Osteoblast (primary cell): ENCODE results near the gene BLVRB. TPM values are rescaled to one million over a fixed set of nuclear protein-coding genes. Genes with fewer than 3 reads are reported as not detected.

Experiments
- DNase-seq: peaks from one replicate; pipeline ENCODE4 v3.0.0; 2011; ENCODE audit warnings: low spot score, mixed read lengths; ENCODE audit not compliant: insufficient read length; ENCODE audit errors: missing footprints
- H2AFZ ChIP-seq: 2 replicates; pipeline ENCODE4 v1.6.0; 2011; ENCODE audit warnings: mild to moderate bottlenecking, low read length
- H3K27ac ChIP-seq: 2 replicates; pipeline ENCODE4 v1.5.1; 2011; ENCODE audit warnings: mild to moderate bottlenecking, low read depth, low read length, moderate library complexity
- H3K27me3 ChIP-seq: 2 replicates; pipeline ENCODE4 v1.6.0; 2012; ENCODE audit warnings: mild to moderate bottlenecking, control low read depth, inconsistent platforms, low read length, moderate library complexity; ENCODE audit not compliant: insufficient read depth
- H3K36me3 ChIP-seq: 2 replicates; pipeline ENCODE4 v1.5.1; 2011; ENCODE audit warnings: mild to moderate bottlenecking, low read length, control low read depth, moderate library complexity; ENCODE audit not compliant: insufficient read depth
- H3K4me1 ChIP-seq: 2 replicates; pipeline ENCODE4 v1.5.1; 2011; ENCODE audit warnings: mild to moderate bottlenecking, low read length, control low read depth, moderate library complexity; ENCODE audit not compliant: insufficient read depth
- H3K4me2 ChIP-seq: 2 replicates; pipeline ENCODE4 v1.6.0; 2011; ENCODE audit warnings: mild to moderate bottlenecking, low read length; ENCODE audit not compliant: insufficient read depth
- H3K4me3 ChIP-seq: fragments of 200-600 bp; sonication (generic); 3 replicates; pipeline ENCODE4 v1.5.1; 2012; ENCODE audit warnings: mild to moderate bottlenecking, low read length, inconsistent platforms; ENCODE audit not compliant: insufficient read depth
- H3K79me2 ChIP-seq: 2 replicates; pipeline ENCODE4 v1.6.0; 2012; ENCODE audit warnings: mild to moderate bottlenecking, low read length, control low read depth, inconsistent platforms; ENCODE audit not compliant: insufficient read depth
- H3K9me3 ChIP-seq: 2 replicates; pipeline ENCODE4 v1.5.1; 2011; ENCODE audit warnings: low read depth, low read length, control low read depth
- H4K20me1 ChIP-seq: 2 replicates; pipeline ENCODE4 v1.6.0; 2012; ENCODE audit warnings: mild to moderate bottlenecking, low read length, control low read depth; ENCODE audit not compliant: insufficient read depth
- total RNA-seq: library from RNA; depleted of rRNA; stranded (reverse); fragments of >200 nt; gene quantifications from 2 replicates; pipeline ENCODE4 v1.2.3, GENCODE V29; 2012
- TF ChIP-seq, protein P1 (sequence below): IDR thresholded peaks from 2 replicates; pipeline ENCODE4 v1.5.1; 2011; ENCODE audit warnings: mild to moderate bottlenecking, low read depth, low read length, moderate library complexity; ENCODE audit errors: extremely low read depth

The BLVRB gene
- total RNA-seq, 1 donor = 82.2 TPM

DNA sequence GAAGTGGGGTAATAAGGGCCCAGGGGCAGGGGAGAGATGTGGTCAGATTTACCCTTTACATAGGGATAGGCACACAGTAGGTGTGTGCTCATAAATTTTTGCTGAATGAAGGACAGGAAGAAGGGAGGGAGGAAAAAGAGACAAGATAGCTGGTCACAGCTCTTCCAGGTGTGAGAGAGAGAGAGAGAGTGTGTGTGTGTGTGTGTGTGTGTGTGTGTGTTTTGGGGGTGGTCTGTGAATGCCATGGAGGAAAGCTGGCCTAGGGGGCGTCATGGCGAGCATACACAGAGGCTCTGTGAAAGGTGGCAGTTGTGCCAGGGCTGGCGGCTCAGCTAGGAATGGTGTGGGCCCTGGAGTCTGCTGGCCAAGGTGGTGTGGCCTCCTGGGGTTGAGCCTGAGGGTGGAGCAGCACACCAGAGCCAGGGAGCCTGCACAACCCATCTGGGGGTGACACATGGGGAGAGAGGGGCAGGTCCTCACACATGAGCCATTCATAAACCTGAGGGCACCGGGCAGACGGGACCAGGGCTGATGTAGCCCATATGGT is 46.4 kb downstream of the BLVRB start:
- H2AFZ ChIP-seq = no peak overlapping the region
- TF ChIP-seq, protein P1, sequence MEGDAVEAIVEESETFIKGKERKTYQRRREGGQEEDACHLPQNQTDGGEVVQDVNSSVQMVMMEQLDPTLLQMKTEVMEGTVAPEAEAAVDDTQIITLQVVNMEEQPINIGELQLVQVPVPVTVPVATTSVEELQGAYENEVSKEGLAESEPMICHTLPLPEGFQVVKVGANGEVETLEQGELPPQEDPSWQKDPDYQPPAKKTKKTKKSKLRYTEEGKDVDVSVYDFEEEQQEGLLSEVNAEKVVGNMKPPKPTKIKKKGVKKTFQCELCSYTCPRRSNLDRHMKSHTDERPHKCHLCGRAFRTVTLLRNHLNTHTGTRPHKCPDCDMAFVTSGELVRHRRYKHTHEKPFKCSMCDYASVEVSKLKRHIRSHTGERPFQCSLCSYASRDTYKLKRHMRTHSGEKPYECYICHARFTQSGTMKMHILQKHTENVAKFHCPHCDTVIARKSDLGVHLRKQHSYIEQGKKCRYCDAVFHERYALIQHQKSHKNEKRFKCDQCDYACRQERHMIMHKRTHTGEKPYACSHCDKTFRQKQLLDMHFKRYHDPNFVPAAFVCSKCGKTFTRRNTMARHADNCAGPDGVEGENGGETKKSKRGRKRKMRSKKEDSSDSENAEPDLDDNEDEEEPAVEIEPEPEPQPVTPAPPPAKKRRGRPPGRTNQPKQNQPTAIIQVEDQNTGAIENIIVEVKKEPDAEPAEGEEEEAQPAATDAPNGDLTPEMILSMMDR = no peak

GRCh38 chr19:40418040-40418439 is 47.5 kb downstream of the BLVRB start:
- H3K4me2 ChIP-seq = no peak overlapping the region
- DNase-seq = no peak
- no peak overlapping the region for H2AFZ ChIP-seq
- no peak overlapping the region for H3K27ac ChIP-seq
- TF ChIP-seq, protein P1 = no peak
- H3K4me1 ChIP-seq = peaks cover 23% of the 10 kb centered on the region
- peaks cover 11% of the 10 kb centered on the region for H3K79me2 ChIP-seq
- peaks cover 11% of the 10 kb centered on the region for H3K36me3 ChIP-seq
- no peak overlapping the region for H3K4me3 ChIP-seq
- no peaks in the 10 kb centered on the region for H3K27me3 ChIP-seq
- no peaks in the 10 kb centered on the region for H4K20me1 ChIP-seq
- no peaks in the 10 kb centered on the region for H3K9me3 ChIP-seq

More for the DNA sequence above, 46.4 kb downstream of the BLVRB start:
- Histone ChIP-seq H3K27ac (no peak overlapping the region), H3K4me2 (no peak overlapping the region), H3K36me3 (peaks cover 15% of the 10 kb centered on the region), H3K27me3 (no peaks in the 10 kb centered on the region), H3K9me3 (no peaks in the 10 kb centered on the region), H3K4me3 (no peak overlapping the region), H4K20me1 (no peaks in the 10 kb centered on the region), H3K4me1 (peaks cover 23% of the 10 kb centered on the region), H3K79me2 (peaks cover 22% of the 10 kb centered on the region)
- no peak for DNase-seq

DNA sequence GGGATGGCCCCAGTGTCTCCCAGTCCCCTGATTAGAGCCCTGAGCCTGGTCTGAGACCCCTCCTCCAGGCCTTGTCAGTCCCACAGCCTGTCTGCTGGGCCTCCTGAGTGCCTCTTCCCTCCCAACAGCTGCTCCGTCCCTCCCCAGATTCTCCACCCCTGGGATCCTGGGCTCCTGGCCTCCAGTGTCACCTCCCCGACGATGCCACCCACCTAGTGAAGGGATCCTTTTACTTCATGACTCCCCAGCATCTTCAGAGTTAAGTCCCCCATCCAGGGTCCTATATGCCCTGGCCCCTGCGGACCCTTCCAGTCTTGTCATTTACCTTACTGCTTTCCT is 47.9 kb downstream of the BLVRB start:
- Histone ChIP-seq H2AFZ (peak overlapping the region; percentile 82), H3K79me2 (peaks cover 7% of the 10 kb centered on the region), H3K36me3 (peaks cover 7% of the 10 kb centered on the region), H3K4me2 (no peak overlapping the region), H3K27me3 (no peaks in the 10 kb centered on the region), H3K27ac (no peak overlapping the region), H3K9me3 (no peaks in the 10 kb centered on the region), H4K20me1 (no peaks in the 10 kb centered on the region), H3K4me3 (no peak overlapping the region), H3K4me1 (peaks cover 21% of the 10 kb centered on the region)
- TF ChIP-seq, protein P1 = no peak
- peak; percentile 78 for DNase-seq

DNA sequence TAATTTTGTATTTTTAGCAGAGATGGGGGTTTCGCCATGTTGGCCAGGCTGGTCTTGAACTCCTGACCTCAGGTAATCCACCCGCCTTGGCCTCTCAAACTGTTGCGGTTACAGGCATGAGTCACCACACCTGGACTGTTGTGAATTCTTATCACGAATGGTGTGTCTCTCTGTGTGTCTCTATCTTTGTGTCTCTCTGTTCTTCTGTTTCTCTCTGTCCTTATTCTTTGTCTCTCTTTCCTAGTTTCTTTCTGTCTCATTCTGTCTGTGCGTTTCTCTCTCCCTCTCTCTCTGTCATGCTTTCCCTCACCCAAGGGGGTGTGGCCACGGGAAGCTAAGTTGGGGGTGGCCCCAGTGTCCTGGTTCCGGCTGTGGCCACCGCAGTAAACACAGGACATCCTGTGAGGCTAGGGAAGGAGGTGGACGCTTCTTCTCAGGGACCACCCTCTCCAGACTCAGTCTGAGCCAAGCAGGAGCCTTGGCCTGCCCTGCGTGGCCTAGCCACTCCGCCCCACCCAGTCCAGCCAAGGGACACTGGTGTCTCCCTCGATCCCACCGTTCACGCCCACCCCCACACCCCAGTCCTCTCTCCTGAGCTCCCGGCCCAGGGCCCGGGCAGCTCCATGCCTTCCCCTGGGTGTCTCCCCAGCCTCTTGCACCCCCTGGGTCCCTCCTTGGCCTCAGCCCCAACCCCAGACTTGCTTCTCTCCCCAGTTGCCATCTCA is 48.5 kb downstream of the BLVRB start:
- Histone ChIP-seq H3K9me3 (no peaks in the 10 kb centered on the region), H3K36me3 (peaks cover 2% of the 10 kb centered on the region), H3K79me2 (peaks cover 1% of the 10 kb centered on the region), H3K4me1 (peaks cover 15% of the 10 kb centered on the region), H3K27ac (no peak overlapping the region), H3K4me3 (no peak overlapping the region), H3K27me3 (no peaks in the 10 kb centered on the region), H4K20me1 (no peaks in the 10 kb centered on the region), H3K4me2 (peak overlapping the region; percentile 55), H2AFZ (peak overlapping the region; percentile 82)
- DNase-seq = peak; percentile 69
- TF ChIP-seq, protein P1 = no peak
